GM10248 (cell line): Measurements from ENCODE around the gene ALDOC.

Experiments used
- CTCF ChIA-PET: fragments of 300-600 bp; sonication (Branson Sonifier 250); formaldehyde crosslinking; extraction: SDS; loops from one replicate; lab custom pipeline; 2021; ENCODE audit warnings: antibody characterized with exemption; lab: Yijun Ruan, JAX
- POLR2A ChIA-PET: fragments of 350-650 bp; sonication (Branson Sonifier 250); formaldehyde crosslinking; extraction: SDS; loops from one replicate; lab custom pipeline; 2020; ENCODE audit warnings: antibody characterized with exemption; lab: Yijun Ruan, JAX
- DNase-seq: peaks from one replicate; pipeline ENCODE4 v3.0.0; 2012; ENCODE audit errors: extremely low spot score
- TF ChIP-seq, protein P1 (sequence below): IDR thresholded peaks from 2 replicates; pipeline ENCODE4 v1.5.1; 2012; ENCODE audit warnings: mild to moderate bottlenecking, low read depth; ENCODE audit errors: extremely low read depth, missing control alignments, control extremely low read depth

ALDOC gene

DNA sequence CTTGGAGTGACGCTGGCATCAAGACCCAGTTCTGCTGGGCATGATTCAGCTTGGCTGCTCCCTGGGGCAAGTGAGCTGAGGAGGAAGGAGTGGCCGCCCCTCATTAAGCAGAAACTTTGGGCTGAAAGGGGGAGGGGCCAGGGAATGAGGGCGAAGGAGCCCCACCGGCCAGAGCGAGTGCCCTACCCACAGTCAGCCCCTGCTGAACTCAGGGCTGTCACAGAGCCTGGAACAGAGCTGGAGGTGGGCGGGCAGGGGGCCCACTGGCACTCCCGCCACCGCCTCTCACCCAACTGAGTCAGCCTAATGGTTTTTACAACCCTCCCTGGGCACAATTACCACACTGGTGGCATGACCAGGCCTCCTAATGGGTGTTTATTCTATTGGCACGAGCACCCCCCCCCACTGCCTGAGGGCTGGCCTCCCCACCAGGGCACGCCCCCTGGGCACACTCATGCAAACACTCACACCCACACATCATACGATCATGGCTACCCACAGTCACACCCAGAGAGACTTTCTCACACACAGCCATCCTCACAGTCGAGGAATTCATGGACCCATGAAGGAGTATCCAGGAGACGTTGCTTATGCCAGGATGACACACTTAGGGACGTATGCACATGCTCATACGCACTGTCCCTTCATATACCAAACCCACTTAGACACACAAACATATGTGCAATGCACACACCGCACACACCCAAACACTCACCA, 43.4 kb downstream of the ALDOC start:
- ChIA-PET CTCF (interaction anchor here (1.5 to 15.2 kb wide), 2 partner anchors 10 to 36 kb away, joined by 3 to 260 read pairs; no protein-coding TSS in a partner anchor), POLR2A (no interaction called here)
- TF ChIP-seq, protein P1, sequence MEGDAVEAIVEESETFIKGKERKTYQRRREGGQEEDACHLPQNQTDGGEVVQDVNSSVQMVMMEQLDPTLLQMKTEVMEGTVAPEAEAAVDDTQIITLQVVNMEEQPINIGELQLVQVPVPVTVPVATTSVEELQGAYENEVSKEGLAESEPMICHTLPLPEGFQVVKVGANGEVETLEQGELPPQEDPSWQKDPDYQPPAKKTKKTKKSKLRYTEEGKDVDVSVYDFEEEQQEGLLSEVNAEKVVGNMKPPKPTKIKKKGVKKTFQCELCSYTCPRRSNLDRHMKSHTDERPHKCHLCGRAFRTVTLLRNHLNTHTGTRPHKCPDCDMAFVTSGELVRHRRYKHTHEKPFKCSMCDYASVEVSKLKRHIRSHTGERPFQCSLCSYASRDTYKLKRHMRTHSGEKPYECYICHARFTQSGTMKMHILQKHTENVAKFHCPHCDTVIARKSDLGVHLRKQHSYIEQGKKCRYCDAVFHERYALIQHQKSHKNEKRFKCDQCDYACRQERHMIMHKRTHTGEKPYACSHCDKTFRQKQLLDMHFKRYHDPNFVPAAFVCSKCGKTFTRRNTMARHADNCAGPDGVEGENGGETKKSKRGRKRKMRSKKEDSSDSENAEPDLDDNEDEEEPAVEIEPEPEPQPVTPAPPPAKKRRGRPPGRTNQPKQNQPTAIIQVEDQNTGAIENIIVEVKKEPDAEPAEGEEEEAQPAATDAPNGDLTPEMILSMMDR: no peak
- no peak for DNase-seq

DNA sequence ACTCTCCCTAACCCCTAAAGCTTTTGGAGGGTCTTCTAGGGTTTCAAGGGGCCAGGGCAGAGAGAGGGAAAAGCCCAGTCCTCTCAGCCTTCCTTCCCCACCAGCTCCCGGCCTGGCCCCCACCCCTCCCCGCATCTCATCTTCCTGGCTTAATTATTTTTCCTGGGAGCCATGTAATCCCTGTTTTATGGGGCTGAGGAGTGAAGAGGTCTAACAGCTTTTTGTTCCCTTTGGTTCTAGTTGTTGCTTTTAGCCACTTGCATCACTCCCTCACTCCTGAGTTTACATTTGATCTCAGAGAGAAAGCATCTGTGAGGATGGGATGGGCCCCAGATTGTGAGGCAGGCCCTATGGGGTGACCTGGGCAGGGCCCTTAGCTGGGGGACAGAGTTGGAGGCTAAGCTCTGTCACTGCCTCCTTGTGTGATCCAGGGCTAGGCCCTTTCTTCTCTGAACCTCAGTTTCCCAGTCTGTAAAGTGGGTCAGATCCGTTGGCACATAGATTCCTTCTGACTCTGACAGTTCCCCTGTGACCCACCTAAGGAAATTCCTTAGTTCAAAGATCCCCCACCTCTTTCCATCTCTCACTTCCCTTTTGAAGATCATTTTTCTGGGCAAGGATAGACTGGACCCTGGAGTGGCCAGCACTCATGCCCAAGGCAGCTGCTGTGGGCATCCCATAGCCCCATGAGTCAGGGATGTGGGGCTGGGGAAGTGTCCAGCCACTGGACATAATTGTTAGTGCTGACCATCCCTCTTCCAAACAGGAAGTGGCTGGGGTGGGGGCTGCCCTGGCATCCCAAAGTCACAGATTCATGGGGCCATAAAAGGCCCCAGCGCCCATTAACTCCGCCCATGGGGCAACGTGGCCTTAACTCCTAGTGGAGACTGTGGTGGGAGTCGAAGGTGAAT, 44.4 kb downstream of the ALDOC start:
- ChIA-PET POLR2A (no interaction called here), CTCF (interaction anchor here (1.2 to 15.2 kb wide), 3 partner anchors 8 to 35 kb away, joined by 5 to 260 read pairs (median 6); no protein-coding TSS in a partner anchor)
- no peak for DNase-seq
- TF ChIP-seq, protein P1: no peak

DNA sequence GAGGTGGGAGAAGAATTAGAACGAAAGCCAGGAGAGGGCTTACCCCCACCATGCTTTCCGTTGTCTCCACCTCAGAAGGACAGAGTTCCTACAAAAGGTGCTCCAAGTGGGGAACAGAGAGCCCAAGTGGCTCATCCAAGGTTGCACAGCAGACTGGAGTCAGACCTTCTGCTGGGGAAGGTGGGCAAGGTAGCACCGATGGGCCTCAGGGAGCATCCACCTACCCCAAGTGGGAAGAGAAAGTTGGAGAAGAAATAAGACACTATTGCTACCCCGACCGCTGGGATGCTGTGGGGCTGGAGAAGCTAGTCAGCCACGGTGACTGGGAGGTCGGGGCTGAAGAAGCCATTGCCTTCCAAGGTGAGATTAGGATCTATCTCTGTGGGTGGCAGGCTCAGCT, 45.8 kb downstream of the ALDOC start:
- no peak for DNase-seq
- CTCF ChIA-PET: interaction anchor here (1.2 to 15.2 kb wide), 4 partner anchors 10 to 33 kb away, joined by 5 to 260 read pairs (median 10); no protein-coding TSS in a partner anchor
- POLR2A ChIA-PET: no interaction called here

DNA sequence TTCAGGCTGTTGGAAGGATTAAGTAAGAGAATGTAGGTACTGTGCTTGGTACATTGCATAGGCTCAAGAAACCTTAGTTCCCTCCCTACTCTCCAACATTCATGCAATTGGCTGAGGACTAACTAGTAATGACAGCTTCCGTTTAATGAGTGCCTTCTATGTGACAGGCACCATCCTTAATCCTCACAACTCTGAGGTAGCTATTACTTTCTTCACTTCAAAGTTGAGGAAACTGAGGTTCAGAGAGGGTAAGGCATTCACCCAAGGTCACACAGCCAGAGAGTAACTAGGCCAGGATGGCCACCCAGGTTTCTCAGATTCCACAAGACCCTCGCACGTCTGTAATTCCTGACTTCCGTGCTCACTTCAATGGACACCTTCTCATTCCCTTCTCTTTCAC, 46.4 kb downstream of the ALDOC start:
- CTCF ChIA-PET: interaction anchor here (3.8 to 15.2 kb wide), 3 partner anchors 10 to 33 kb away, joined by 15 to 260 read pairs (median 25); no protein-coding TSS in a partner anchor
- no peak for DNase-seq
- POLR2A ChIA-PET: no interaction called here
- TF ChIP-seq, protein P1: no peak

More for the DNA sequence above, 45.8 kb downstream of the ALDOC start:
- TF ChIP-seq, protein P1: no peak

DNA sequence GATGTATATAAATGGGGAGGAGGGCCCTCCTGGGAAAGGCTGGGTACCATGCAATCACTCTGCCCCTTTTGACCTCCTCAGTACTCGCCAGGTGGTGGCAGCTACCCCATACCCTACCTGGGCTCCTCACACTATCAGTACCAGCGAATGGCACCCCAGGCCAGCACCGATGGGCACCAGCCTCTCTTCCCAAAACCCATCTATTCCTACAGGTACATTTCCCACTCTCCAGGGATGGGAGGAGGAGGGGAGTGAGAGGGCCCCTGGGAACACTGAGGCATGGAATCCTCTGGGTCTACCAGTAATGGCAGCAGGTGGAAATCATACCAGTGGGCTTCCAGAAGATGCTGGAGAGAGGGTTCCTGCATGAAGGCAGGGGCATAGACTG, 47.7 kb downstream of the ALDOC start:
- TF ChIP-seq, protein P1: no peak
- DNase-seq: no peak
- ChIA-PET POLR2A (no interaction called here), CTCF (interaction anchor here (0.8 to 5.8 kb wide), 6 partner anchors 8 to 40 kb away, joined by 3 to 25 read pairs (median 8); no protein-coding TSS in a partner anchor)
